BLaER1 treated with 17β-estradiol and CSF1 and Interleukin-3, amounts not matched to agents 10 nM and 100 nM (cell line): ENCODE data around the gene TTC7B.

Source experiments
- H3K27ac ChIP-seq, 11 experiments: shearing (Covaris generic); formaldehyde crosslinking; 2 replicates each; pipeline ENCODE4 v1.8.1; 2022
- H3K27me3 ChIP-seq, 11 experiments: shearing (Covaris generic); formaldehyde crosslinking; 2 replicates each; pipeline ENCODE4 v1.8.1; 2022
- H3K36me3 ChIP-seq, 11 experiments: shearing (Covaris generic); formaldehyde crosslinking; 2 replicates each; pipeline ENCODE4 v1.8.1; 2022
- H3K4me1 ChIP-seq, 10 experiments: shearing (Covaris generic); formaldehyde crosslinking; 2 replicates each; pipeline ENCODE4 v1.8.1; 2022
- H3K4me2 ChIP-seq, 11 experiments: shearing (Covaris generic); formaldehyde crosslinking; 2 replicates each; pipeline ENCODE4 v1.8.1; 2022
- H3K4me3 ChIP-seq, 10 experiments: shearing (Covaris generic); formaldehyde crosslinking; 2 replicates each; pipeline ENCODE4 v1.8.1; 2022
- H3K9ac ChIP-seq, 11 experiments: shearing (Covaris generic); formaldehyde crosslinking; 2 replicates each; pipeline ENCODE4 v1.8.1; 2022
- H3K9me3 ChIP-seq, 11 experiments: shearing (Covaris generic); formaldehyde crosslinking; replicated peaks in 1 of 11; 2 replicates each; pipeline ENCODE4 v1.8.1; 2022
- H4K20me1 ChIP-seq, 11 experiments: shearing (Covaris generic); formaldehyde crosslinking; 2 replicates each; pipeline ENCODE4 v1.8.1; 2022
- Cebpa-rat ChIP-seq, 11 experiments: shearing (Covaris generic); IDR thresholded peaks; 2 replicates each; pipeline ENCODE4 v1.8.1; 2022

The TTC7B gene

GRCh38 chr14:90675399-90675798 is 140.8 kb downstream of the TTC7B start:
- no peaks in the 10 kb centered on the region for H3K27me3 ChIP-seq
- H3K9ac ChIP-seq = peak overlapping the region in 4 of 11 experiments; percentile 8 to 47 (median 38); a peak in 5 of 22 replicates
- peaks cover 0 to 10% (median 0%) of the 10 kb centered on the region in 11 experiments; a peak in 3 of 22 replicates for H3K36me3 ChIP-seq
- H3K4me1 ChIP-seq = peaks cover 72 to 95% (median 86%) of the 10 kb centered on the region in 10 experiments
- TF ChIP-seq Cebpa-rat (IDR thresholded peaks at IDR 0.05) = no peak
- H3K4me2 ChIP-seq = peak overlapping the region; percentile 56 to 88 (median 67)
- H4K20me1 ChIP-seq = no peaks in the 10 kb centered on the region
- H3K27ac ChIP-seq = peak overlapping the region in 10 of 11 experiments; percentile 12 to 77 (median 44); a peak in 13 of 22 replicates
- H3K4me3 ChIP-seq = no peak overlapping the region
- H3K9me3 ChIP-seq = peaks cover 0 to 2% (median 0%) of the 10 kb centered on the region in 11 experiments; a peak in 2 of 22 replicates

GRCh38 chr14:90674716-90675115 is 141.5 kb downstream of the TTC7B start:
- Histone ChIP-seq H3K4me1 (peaks cover 73 to 99% (median 87%) of the 10 kb centered on the region in 10 experiments), H3K4me2 (peak overlapping the region; percentile 56 to 88 (median 67); a peak in 19 of 22 replicates), H3K27me3 (no peaks in the 10 kb centered on the region), H3K27ac (peak overlapping the region in 7 of 11 experiments; percentile 12 to 77 (median 53); a peak in 9 of 22 replicates), H3K9ac (peak overlapping the region in 3 of 11 experiments; percentile 8 to 39 (median 38); a peak in 2 of 22 replicates), H3K9me3 (peaks cover 4 to 9% (median 5%) of the 10 kb centered on the region in 11 experiments; a peak in 21 of 22 replicates), H3K4me3 (no peak overlapping the region), H3K36me3 (peaks cover 0 to 16% (median 4%) of the 10 kb centered on the region in 11 experiments; a peak in 9 of 22 replicates), H4K20me1 (no peaks in the 10 kb centered on the region)
- no peak for TF ChIP-seq Cebpa-rat (IDR thresholded peaks at IDR 0.05)

DNA sequence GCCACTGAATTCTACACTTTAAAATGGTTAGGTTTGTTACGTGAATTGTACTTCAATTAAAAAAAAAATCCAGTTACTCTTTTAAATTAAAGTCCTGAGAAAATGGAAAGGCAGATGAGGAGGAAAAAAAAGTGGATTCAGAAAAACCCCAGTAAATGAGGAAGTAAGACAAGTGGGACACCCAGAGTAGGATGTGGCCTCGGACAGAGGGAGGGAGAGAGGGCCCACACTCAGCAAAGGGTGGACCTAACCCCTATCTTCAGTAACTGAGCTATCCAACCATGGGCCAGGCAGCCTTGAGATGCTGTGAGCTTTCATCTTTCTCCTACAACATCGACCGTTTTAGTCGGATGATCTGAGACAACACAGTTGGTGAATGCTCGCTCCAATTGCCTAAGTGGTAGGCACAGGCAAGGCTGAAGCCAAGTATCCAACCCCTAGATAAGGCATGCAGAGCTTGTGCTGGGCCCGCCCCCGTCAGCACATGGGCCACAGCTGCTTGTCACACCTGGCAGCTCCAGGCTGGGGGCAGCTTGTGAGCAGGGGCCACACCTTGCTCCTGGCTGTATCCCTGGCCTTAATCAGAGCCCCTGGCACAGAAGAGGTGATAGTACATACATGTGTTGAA is 142.1 kb downstream of the TTC7B start:
- Histone ChIP-seq H3K36me3 (peaks cover 2 to 21% (median 6%) of the 10 kb centered on the region in 11 experiments; a peak in 11 of 22 replicates), H3K4me1 (peaks cover 73 to 100% (median 85%) of the 10 kb centered on the region in 10 experiments), H3K4me2 (peak overlapping the region in 10 of 11 experiments; percentile 11 to 88 (median 72); a peak in 14 of 22 replicates), H3K4me3 (no peak overlapping the region), H3K27me3 (no peaks in the 10 kb centered on the region), H3K9me3 (peaks cover 10 to 14% (median 11%) of the 10 kb centered on the region in 11 experiments), H3K9ac (no peak overlapping the region), H4K20me1 (no peaks in the 10 kb centered on the region), H3K27ac (peak overlapping the region in 5 of 11 experiments; percentile 21 to 77 (median 57); a peak in 5 of 22 replicates)
- no peak for TF ChIP-seq Cebpa-rat (IDR thresholded peaks at IDR 0.05)

DNA sequence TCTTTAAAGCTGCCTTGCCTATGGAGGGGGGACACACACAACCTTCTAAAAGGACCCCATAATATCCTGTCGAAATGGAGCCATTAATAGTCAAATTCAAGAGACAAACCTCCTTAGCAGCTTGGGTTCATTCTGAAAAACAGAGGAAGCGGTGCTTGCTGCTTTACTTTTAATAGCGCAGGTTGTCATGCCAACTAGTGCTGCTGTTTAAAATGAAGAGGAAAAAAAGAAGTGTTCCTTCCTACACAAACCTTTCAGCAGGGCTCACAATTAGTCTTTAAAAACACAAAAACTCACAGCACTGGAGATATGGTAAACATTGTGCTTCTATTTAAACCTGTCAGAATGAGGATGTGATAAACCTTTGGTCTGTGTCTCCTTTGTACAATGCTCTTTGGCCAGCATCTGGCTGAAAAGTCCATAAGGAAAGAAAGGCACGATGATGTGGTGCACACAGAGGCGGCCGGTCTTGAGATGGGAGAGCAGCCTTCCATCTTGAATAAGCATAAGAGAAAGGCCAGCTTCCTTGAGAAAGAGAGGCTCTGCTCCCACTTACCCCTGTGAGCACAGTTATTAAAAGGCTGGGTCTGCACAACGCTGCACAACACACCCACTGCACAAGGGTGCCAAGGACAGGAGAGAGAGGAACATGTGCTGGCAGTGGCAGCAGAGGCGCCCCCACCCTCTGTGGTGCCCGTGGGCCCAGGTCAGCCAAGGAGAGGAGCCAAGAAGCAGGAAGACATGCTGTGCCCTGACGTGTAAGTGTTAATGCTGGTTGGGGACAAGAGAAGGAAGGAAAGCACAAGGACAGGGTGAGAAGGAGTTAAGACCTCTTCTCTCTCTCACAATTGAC is 144.6 kb downstream of the TTC7B start:
- peak overlapping the region in 8 of 11 experiments; percentile 10 to 63 (median 22); a peak in 8 of 22 replicates for H3K9ac ChIP-seq
- no peaks in the 10 kb centered on the region for H3K27me3 ChIP-seq
- H3K36me3 ChIP-seq = peaks cover 8 to 33% (median 12%) of the 10 kb centered on the region in 11 experiments; a peak in 15 of 22 replicates
- no peak for TF ChIP-seq Cebpa-rat (IDR thresholded peaks at IDR 0.05)
- H3K9me3 ChIP-seq = peaks cover 15 to 26% (median 18%) of the 10 kb centered on the region in 11 experiments
- H3K4me3 ChIP-seq = no peak overlapping the region; a peak in 1 of 20 replicates
- H3K4me2 ChIP-seq = peak overlapping the region; percentile 57 to 88 (median 80)
- H3K27ac ChIP-seq = peak overlapping the region in 9 of 11 experiments; percentile 4 to 72 (median 43); a peak in 14 of 22 replicates
- H4K20me1 ChIP-seq = no peaks in the 10 kb centered on the region
- peaks cover 54 to 95% (median 60%) of the 10 kb centered on the region in 10 experiments for H3K4me1 ChIP-seq

DNA sequence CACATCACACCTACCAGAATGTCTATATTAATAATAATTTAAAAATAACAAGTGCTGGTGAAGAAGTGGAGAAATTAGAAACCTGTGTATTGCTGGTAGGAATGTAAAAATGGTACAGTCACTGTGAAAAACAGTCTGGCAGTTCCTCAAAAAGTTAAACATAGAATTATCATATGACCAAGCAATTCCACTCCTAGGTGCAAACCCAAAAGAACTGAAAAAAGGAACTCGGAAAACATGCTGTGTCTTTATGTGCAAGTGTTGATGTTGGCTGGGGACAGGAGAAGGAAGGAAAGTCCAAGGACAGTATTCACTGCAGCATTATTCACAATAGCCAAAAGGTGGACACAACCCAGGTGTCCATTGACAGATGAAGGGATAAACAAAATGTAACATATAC is 146.5 kb downstream of the TTC7B start:
- Histone ChIP-seq H3K4me3 (no peak overlapping the region), H3K27ac (no peak overlapping the region), H3K36me3 (peaks cover 8 to 31% (median 12%) of the 10 kb centered on the region in 11 experiments; a peak in 15 of 22 replicates), H3K9ac (no peak overlapping the region), H3K9me3 (peaks cover 15 to 26% (median 18%) of the 10 kb centered on the region in 11 experiments), H3K27me3 (no peaks in the 10 kb centered on the region), H4K20me1 (no peaks in the 10 kb centered on the region), H3K4me2 (no peak overlapping the region), H3K4me1 (peaks cover 35 to 89% (median 41%) of the 10 kb centered on the region in 10 experiments)
- TF ChIP-seq Cebpa-rat (IDR thresholded peaks at IDR 0.05) = no peak

- Histone ChIP-seq H3K4me1 (peaks cover 12 to 82% (median 15%) of the 10 kb centered on the region in 10 experiments), H3K4me3 (no peak overlapping the region), H3K4me2 (peak overlapping the region in 2 of 11 experiments; percentile 23 to 54; a peak in 4 of 22 replicates), H3K27me3 (no peaks in the 10 kb centered on the region), H3K36me3 (peaks cover 8 to 24% (median 11%) of the 10 kb centered on the region in 11 experiments; a peak in 15 of 22 replicates), H3K27ac (no peak overlapping the region), H4K20me1 (no peaks in the 10 kb centered on the region), H3K9me3 (peaks cover 15 to 26% (median 18%) of the 10 kb centered on the region in 11 experiments), H3K9ac (no peak overlapping the region)
- TF ChIP-seq Cebpa-rat (IDR thresholded peaks at IDR 0.05) = no peak
Observed at GRCh38 chr14:90666571-90666970, 149.7 kb downstream of the TTC7B start.

- Histone ChIP-seq H3K27ac (no peak overlapping the region), H3K4me1 (peaks cover 1 to 82% (median 13%) of the 10 kb centered on the region in 10 experiments; a peak in 19 of 20 replicates)
Observed at GRCh38 chr14:90665321-90666000, 150.8 kb downstream of the TTC7B start.

DNA sequence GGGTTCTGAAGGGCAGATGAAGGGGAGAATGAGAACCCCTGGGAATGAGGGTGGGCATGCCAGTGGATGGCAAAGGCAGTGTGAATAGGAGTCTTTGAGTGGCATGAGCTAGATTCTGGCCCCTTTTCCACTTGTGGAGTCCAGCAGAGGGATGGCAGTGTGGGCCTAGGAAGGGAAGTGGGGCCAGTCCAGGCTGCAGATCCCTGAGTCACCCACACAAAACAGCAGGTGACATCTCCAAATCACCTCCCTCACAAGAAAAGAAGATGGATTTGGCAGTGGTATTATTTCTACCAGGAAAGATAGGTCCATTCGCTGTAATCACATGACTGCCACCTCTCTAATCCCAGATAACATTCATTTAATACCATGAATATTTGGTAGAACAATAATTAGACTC is 151.3 kb downstream of the TTC7B start:
- Histone ChIP-seq H3K36me3 (peaks cover 7 to 20% (median 10%) of the 10 kb centered on the region in 11 experiments; a peak in 15 of 22 replicates), H3K9me3 (peaks cover 12 to 24% (median 15%) of the 10 kb centered on the region in 11 experiments), H3K4me3 (no peak overlapping the region), H3K4me2 (peak overlapping the region in 1 of 11 experiments; percentile 37; a peak in 3 of 22 replicates), H3K4me1 (peaks cover 0 to 82% (median 12%) of the 10 kb centered on the region in 10 experiments; a peak in 12 of 20 replicates), H3K9ac (no peak overlapping the region), H4K20me1 (no peaks in the 10 kb centered on the region), H3K27me3 (no peaks in the 10 kb centered on the region), H3K27ac (no peak overlapping the region)
- TF ChIP-seq Cebpa-rat (IDR thresholded peaks at IDR 0.05) = no peak

More at GRCh38 chr14:90665321-90666000, 150.8 kb downstream of the TTC7B start:
- Histone ChIP-seq H3K4me2 (no peak overlapping the region), H3K4me3 (no peak overlapping the region), H3K27me3 (no peaks in the 10 kb centered on the region), H4K20me1 (no peaks in the 10 kb centered on the region), H3K9ac (no peak overlapping the region), H3K36me3 (peaks cover 8 to 24% (median 11%) of the 10 kb centered on the region in 11 experiments; a peak in 15 of 22 replicates), H3K9me3 (peaks cover 15 to 26% (median 18%) of the 10 kb centered on the region in 11 experiments)
- TF ChIP-seq Cebpa-rat (IDR thresholded peaks at IDR 0.05) = no peak
